OCI-LY1 (cell line): ENCODE results near the gene SNRPA1.

ENCODE experiments used
- H2AFZ ChIP-seq: fragments of 200-600 bp; sonication (generic), shearing (Covaris generic); 2 replicates; pipeline ENCODE4 v1.6.0; 2014; ENCODE audit warnings: antibody characterized with exemption, mild to moderate bottlenecking, low read length
- H3F3A ChIP-seq: fragments of 200-600 bp; sonication (generic), shearing (Covaris generic); 2 replicates; pipeline ENCODE4 v1.6.0; 2014; ENCODE audit warnings: mild to moderate bottlenecking, antibody characterized with exemption, low read length, moderate library complexity; ENCODE audit not compliant: insufficient read depth
- H3K27ac ChIP-seq: fragments of 200-600 bp; sonication (generic); 2 replicates; pipeline ENCODE4 v1.5.1; 2014; ENCODE audit warnings: low read length, mixed run types, mild to moderate bottlenecking, low read depth; ENCODE audit not compliant: poor library complexity, severe bottlenecking
- H3K27me3 ChIP-seq: fragments of 200-600 bp; sonication (generic); 2 replicates; pipeline ENCODE4 v1.6.0; 2014; ENCODE audit warnings: antibody characterized with exemption, mild to moderate bottlenecking, low read length, moderate library complexity; ENCODE audit not compliant: insufficient read depth
- H3K36me3 ChIP-seq: fragments of 200-600 bp; sonication (generic); 2 replicates; pipeline ENCODE4 v1.6.1; 2014; ENCODE audit warnings: mild to moderate bottlenecking, antibody characterized with exemption, low read length, moderate library complexity, mixed read lengths; ENCODE audit not compliant: insufficient read depth
- H3K4me1 ChIP-seq: fragments of 200-600 bp; sonication (generic); 2 replicates; pipeline ENCODE4 v1.5.1; 2014; ENCODE audit warnings: mild to moderate bottlenecking, low read length, moderate library complexity; ENCODE audit not compliant: insufficient read depth, severe bottlenecking
- H3K4me2 ChIP-seq: fragments of 200-600 bp; sonication (generic), shearing (Covaris generic); 2 replicates; pipeline ENCODE4 v1.6.1; 2014; ENCODE audit warnings: low read length
- H3K4me3 ChIP-seq: fragments of 200-600 bp; sonication (generic); 2 replicates; pipeline ENCODE4 v1.5.1; 2014; ENCODE audit warnings: low read length, low read depth, mild to moderate bottlenecking, mixed read lengths; ENCODE audit not compliant: poor library complexity, severe bottlenecking
- H3K79me2 ChIP-seq: fragments of 200-600 bp; shearing (Covaris generic); 2 replicates; pipeline ENCODE4 v1.6.1; 2016; ENCODE audit warnings: mixed run types, low read length, mixed read lengths; ENCODE audit not compliant: insufficient read depth
- H3K9ac ChIP-seq: fragments of 200-600 bp; sonication (generic), shearing (Covaris generic); 2 replicates; pipeline ENCODE4 v1.6.1; 2014; ENCODE audit warnings: mild to moderate bottlenecking, low read length, mixed read lengths
- H3K9me2 ChIP-seq: fragments of 200-600 bp; sonication (generic), shearing (Covaris generic); 2 replicates; pipeline ENCODE4 v1.6.1; 2014; ENCODE audit warnings: low read depth, mild to moderate bottlenecking, low read length, mixed read lengths
- H3K9me3 ChIP-seq: fragments of 200-600 bp; shearing (Covaris generic); 2 replicates; pipeline ENCODE4 v1.6.1; 2014; ENCODE audit warnings: low read length, mixed read lengths
- H4K20me1 ChIP-seq: fragments of 200-600 bp; sonication (generic), shearing (Covaris generic); 2 replicates; pipeline ENCODE4 v1.6.0; 2016; ENCODE audit warnings: mild to moderate bottlenecking, low read length; ENCODE audit not compliant: insufficient read depth
- CTCF ChIP-seq: fragments of 200-600 bp; sonication (generic), shearing (Covaris generic); IDR thresholded peaks from 2 replicates; pipeline ENCODE4 v1.5.1; 2017; ENCODE audit warnings: mild to moderate bottlenecking, antibody characterized with exemption, low read length, moderate library complexity, mixed read lengths
- EZH2 ChIP-seq: fragments of 200-600 bp; sonication (generic), shearing (Covaris generic); IDR thresholded peaks from 2 replicates; pipeline ENCODE4 v1.8.0; 2017; ENCODE audit warnings: borderline replicate concordance, mixed run types, mild to moderate bottlenecking, antibody characterized with exemption, low read length, moderate library complexity, mixed read lengths

Gene SNRPA1

GRCh38 chr15:101251830-101252820 is 42.9 kb downstream of the SNRPA1 start, which contains the start of gene CHSY1:
Gene CHSY1, minus strand, starts transcription at chr15:101252048. Its CDS starts 592 bp downstream, at chr15:101251456.
- Histone ChIP-seq H3K9me3 (no peaks in the 10 kb centered on the region), H3K4me3 (peak within 1 kb of the TSS; percentile 79), H2AFZ (peak within 1 kb of the TSS; percentile 6; the same call in 1 of the 2 replicates), H3K9me2 (no peaks in the 10 kb centered on the region), H3K4me1 (peaks cover 19% of the 10 kb centered on the region), H3K36me3 (peaks cover 6% of the 10 kb centered on the region; the same call in 1 of the 2 replicates), H4K20me1 (no peaks in the 10 kb centered on the region), H3K27me3 (peaks cover 4% of the 10 kb centered on the region), H3K79me2 (no peaks in the 10 kb centered on the region), H3F3A (no peaks in the 10 kb centered on the region), H3K27ac (no peak within 1 kb of the TSS), H3K4me2 (peak within 1 kb of the TSS; percentile 89), H3K9ac (peak within 1 kb of the TSS; percentile 63)
- peak; percentile 10; the same call in 1 of the 2 replicates for TF ChIP-seq CTCF
- TF ChIP-seq EZH2: no peak

- Histone ChIP-seq H3K9ac (peak overlapping the region; percentile 63), H4K20me1 (no peaks in the 10 kb centered on the region), H3F3A (no peaks in the 10 kb centered on the region), H3K27ac (no peak overlapping the region), H3K79me2 (no peaks in the 10 kb centered on the region), H3K9me3 (no peaks in the 10 kb centered on the region), H3K27me3 (peaks cover 4% of the 10 kb centered on the region), H3K4me1 (peaks cover 27% of the 10 kb centered on the region), H3K9me2 (no peaks in the 10 kb centered on the region), H3K36me3 (peaks cover 6% of the 10 kb centered on the region; the same call in 1 of the 2 replicates), H3K4me2 (peak overlapping the region; percentile 89), H2AFZ (no peak overlapping the region), H3K4me3 (peak overlapping the region; percentile 79)
- TF ChIP-seq CTCF (no peak), EZH2 (no peak)
Measured at GRCh38 chr15:101250873-101251829, 43.9 kb downstream of the SNRPA1 start.

GRCh38 chr15:101250341-101250831 is 44.7 kb downstream of the SNRPA1 start:
- peaks cover 4% of the 10 kb centered on the region for H3K27me3 ChIP-seq
- H3K27ac ChIP-seq: no peak overlapping the region
- H3K79me2 ChIP-seq: no peaks in the 10 kb centered on the region
- TF ChIP-seq EZH2 (no peak), CTCF (no peak)
- H3F3A ChIP-seq: no peaks in the 10 kb centered on the region
- H3K9me3 ChIP-seq: no peaks in the 10 kb centered on the region
- H3K4me1 ChIP-seq: peaks cover 27% of the 10 kb centered on the region
- no peaks in the 10 kb centered on the region for H3K9me2 ChIP-seq
- H4K20me1 ChIP-seq: no peaks in the 10 kb centered on the region
- H3K9ac ChIP-seq: peak overlapping the region; percentile 63; the same call in 1 of the 2 replicates
- H3K4me3 ChIP-seq: peak overlapping the region; percentile 72
- H3K4me2 ChIP-seq: peak overlapping the region; percentile 89
- H2AFZ ChIP-seq: no peak overlapping the region
- H3K36me3 ChIP-seq: peaks cover 6% of the 10 kb centered on the region; the same call in 1 of the 2 replicates
